IgD-negative memory B cell (primary cell): Measurements from ENCODE around the gene TMPO. TPM values are rescaled to one million over a fixed set of nuclear protein-coding genes. Genes with fewer than 3 reads are reported as not detected.

Experiments used
- polyA plus RNA-seq: library from polyadenylated mRNA; unstranded; fragments of 300-500 nt; fragmentation: Illumina TruSeq; gene quantifications from one replicate; pipeline ENCODE4 v1.2.3, GENCODE V29; 2021

TMPO gene
- polyA plus RNA-seq, 1 donor from 2014 or later = 63.7 TPM

Other genes starting within 250 kb of the TMPO start
- gene SLC25A3, start 78.1 kb downstream of the TMPO start, polyA plus RNA-seq = 232 TPM
- 9.7 TPM for gene IKBIP, start 129.2 kb downstream of the TMPO start, polyA plus RNA-seq
- 10.6 TPM for gene APAF1, start 129.7 kb downstream of the TMPO start, polyA plus RNA-seq